Mesothelial cell of epicardium (in vitro differentiated cells): ENCODE data around the gene PID1. TPM values are rescaled to one million over a fixed set of nuclear protein-coding genes. Genes with fewer than 3 reads are reported as not detected.

ENCODE experiments used
- DNase-seq, 2 experiments: peaks; one replicate each; pipeline ENCODE4 v3.0.0; 2021; ENCODE audit warnings: low spot score in 2 of 2; ENCODE audit not compliant: unreplicated experiment in 2 of 2
- H3K27ac Mint-ChIP-seq: 2 replicates; pipeline ENCODE4 v1.8.0; 2021; ENCODE audit warnings: mixed read lengths
- H3K27me3 Mint-ChIP-seq: 2 replicates; pipeline ENCODE4 v1.8.0; 2021; ENCODE audit warnings: low read depth, mixed read lengths
- H3K36me3 Mint-ChIP-seq: 2 replicates; pipeline ENCODE4 v1.8.0; 2021; ENCODE audit warnings: mixed read lengths
- H3K4me1 Mint-ChIP-seq: 2 replicates; pipeline ENCODE4 v1.8.0; 2021; ENCODE audit warnings: mixed read lengths
- H3K4me3 Mint-ChIP-seq: 2 replicates; pipeline ENCODE4 v1.8.0; 2021; ENCODE audit warnings: mild to moderate bottlenecking, moderate library complexity, mixed read lengths
- H3K9me3 Mint-ChIP-seq: 2 replicates; pipeline ENCODE4 v1.8.0; 2021; ENCODE audit warnings: mixed read lengths
- total RNA-seq: library from RNA; stranded (reverse); gene quantifications from 3 replicates; pipeline ENCODE4 v1.2.1, GENCODE V29; 2021
- TF ChIP-seq, protein P1 (sequence below): fragments of 200-600 bp; sonication (generic); IDR thresholded peaks from one replicate; pipeline ENCODE4 v1.5.0; 2021; ENCODE audit warnings: antibody characterized with exemption; ENCODE audit not compliant: unreplicated experiment

Gene PID1, protein sequence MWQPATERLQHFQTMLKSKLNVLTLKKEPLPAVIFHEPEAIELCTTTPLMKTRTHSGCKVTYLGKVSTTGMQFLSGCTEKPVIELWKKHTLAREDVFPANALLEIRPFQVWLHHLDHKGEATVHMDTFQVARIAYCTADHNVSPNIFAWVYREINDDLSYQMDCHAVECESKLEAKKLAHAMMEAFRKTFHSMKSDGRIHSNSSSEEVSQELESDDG
- 2.0 to 2.4 TPM (median 2.1 TPM) in 3 replicates for total RNA-seq

DNA sequence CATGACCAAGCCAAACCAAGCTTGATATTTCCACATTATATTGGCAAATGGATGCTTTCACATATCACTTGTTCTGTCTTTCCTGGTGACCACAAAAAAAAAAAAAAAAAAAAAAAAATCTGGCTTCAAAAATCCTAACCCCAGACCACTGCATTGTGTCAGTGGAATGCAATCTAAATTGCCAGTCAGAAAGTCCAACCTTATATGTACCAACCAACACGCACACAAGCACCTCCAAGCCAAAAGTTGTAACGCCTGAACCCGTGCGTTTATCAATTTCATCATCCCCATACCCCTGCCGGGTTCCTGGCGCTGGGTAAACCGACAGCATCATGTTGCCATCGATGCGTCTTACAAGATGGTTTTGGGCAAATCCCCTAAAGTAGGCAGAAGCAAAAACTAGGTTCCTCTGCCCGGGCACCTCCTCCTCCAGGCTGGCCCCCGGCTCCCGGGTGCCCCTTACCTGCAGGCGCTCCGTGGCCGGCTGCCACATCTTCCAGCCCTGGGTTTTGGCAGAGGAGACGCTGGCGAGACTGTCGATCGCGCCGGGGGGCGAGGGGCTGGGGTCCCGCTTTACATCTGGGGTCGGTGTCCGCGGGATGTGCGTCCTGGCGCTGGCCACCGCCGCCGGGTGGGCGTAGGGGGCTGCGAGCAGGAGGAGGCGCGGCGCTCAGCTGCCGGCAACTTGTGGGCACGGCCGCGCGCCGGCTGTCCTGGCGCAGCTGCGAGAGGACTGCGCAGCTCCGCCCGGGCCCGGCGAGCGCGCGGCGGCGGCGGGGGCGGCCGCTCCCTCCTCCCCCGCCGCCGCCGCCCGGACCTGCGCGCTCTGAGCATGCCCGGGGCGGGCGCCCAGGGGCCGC lies at the start of gene PID1:
Gene PID1, minus strand, starts transcription at position 737 of the 860 bp plus-strand sequence. Its CDS starts 244 bp downstream, at position 493.
- TF ChIP-seq, protein P1, sequence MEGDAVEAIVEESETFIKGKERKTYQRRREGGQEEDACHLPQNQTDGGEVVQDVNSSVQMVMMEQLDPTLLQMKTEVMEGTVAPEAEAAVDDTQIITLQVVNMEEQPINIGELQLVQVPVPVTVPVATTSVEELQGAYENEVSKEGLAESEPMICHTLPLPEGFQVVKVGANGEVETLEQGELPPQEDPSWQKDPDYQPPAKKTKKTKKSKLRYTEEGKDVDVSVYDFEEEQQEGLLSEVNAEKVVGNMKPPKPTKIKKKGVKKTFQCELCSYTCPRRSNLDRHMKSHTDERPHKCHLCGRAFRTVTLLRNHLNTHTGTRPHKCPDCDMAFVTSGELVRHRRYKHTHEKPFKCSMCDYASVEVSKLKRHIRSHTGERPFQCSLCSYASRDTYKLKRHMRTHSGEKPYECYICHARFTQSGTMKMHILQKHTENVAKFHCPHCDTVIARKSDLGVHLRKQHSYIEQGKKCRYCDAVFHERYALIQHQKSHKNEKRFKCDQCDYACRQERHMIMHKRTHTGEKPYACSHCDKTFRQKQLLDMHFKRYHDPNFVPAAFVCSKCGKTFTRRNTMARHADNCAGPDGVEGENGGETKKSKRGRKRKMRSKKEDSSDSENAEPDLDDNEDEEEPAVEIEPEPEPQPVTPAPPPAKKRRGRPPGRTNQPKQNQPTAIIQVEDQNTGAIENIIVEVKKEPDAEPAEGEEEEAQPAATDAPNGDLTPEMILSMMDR = no peak
- peak within 1 kb of the TSS; percentile 66 for H3K4me3 Mint-ChIP-seq
- DNase-seq = peak in 1 of 2 experiments; percentile 41
- no peaks in the 10 kb centered on the region for H3K9me3 Mint-ChIP-seq
- peaks cover 67% of the 10 kb centered on the region for H3K27me3 Mint-ChIP-seq
- H3K27ac Mint-ChIP-seq = no peak within 1 kb of the TSS
- no peaks in the 10 kb centered on the region for H3K36me3 Mint-ChIP-seq
- peaks cover 3% of the 10 kb centered on the region for H3K4me1 Mint-ChIP-seq

DNA sequence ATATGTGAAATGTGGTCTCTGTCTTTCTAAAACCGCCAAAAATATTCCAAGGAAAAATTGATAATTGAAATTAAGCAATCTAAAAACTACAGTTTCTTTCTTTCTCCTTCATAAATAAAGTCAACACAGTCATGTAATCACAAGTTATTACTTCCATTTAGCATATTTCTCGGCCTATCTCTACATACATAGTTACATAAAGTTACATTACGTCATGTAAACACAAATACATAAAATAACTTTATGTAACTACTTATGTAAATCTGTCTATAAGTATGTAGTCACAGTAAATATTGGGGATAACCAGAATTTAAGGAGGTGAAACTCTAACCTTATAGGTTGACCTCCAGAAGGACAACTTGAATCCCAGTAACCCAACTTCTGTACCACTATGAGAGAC lies 48.5 kb upstream of the PID1 start:
- TF ChIP-seq, protein P1 = no peak
- H3K4me3 Mint-ChIP-seq = no peak overlapping the region
- no peaks in the 10 kb centered on the region for H3K27me3 Mint-ChIP-seq
- H3K36me3 Mint-ChIP-seq = no peaks in the 10 kb centered on the region
- no peaks in the 10 kb centered on the region for H3K4me1 Mint-ChIP-seq
- no peak for DNase-seq
- peaks cover 11% of the 10 kb centered on the region for H3K9me3 Mint-ChIP-seq
- no peak overlapping the region for H3K27ac Mint-ChIP-seq

DNA sequence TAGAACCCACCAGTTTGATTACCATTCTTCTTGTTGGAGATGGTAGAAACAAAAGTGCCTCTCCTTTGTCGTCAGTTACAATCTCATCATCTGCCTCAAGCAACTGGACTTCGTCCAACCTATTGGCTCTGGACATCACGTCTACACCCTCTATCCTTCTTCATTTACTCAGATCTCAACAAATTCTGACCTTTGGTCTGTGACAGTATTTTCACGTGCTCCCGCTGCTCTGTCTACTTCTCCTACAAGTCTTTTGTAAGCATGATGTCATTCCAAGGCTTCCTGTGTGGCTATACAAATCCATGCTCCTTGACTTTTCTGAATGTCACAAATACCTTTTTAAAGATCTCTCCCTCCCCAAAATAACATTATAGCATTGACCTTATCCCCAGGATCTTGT lies 43.0 kb upstream of the PID1 start:
- no peak overlapping the region for H3K4me3 Mint-ChIP-seq
- no peaks in the 10 kb centered on the region for H3K27me3 Mint-ChIP-seq
- no peak overlapping the region for H3K27ac Mint-ChIP-seq
- TF ChIP-seq, protein P1 = no peak
- no peak for DNase-seq
- H3K4me1 Mint-ChIP-seq = no peaks in the 10 kb centered on the region
- peaks cover 3% of the 10 kb centered on the region for H3K9me3 Mint-ChIP-seq
- no peaks in the 10 kb centered on the region for H3K36me3 Mint-ChIP-seq

DNA sequence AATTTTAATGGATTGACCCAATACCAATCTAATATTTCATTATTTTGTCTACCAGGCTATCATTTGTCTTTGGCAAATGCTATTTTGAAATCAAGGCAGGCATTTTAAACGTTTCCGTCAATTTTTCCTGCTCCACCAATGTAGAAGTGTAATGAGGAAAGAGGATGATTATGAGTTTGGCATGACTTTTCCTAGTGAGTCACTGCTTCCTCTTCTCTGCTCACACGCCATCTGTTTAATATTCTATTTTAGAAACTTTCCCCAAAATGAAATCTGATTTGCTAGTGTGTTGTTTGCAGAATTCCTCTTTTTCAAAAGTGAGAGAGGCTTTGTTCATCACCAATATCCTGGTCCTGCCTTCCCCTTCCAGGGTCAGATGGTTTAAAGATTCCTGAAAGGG lies 42.5 kb upstream of the PID1 start:
- DNase-seq = no peak
- H3K27ac Mint-ChIP-seq = no peak overlapping the region

DNA sequence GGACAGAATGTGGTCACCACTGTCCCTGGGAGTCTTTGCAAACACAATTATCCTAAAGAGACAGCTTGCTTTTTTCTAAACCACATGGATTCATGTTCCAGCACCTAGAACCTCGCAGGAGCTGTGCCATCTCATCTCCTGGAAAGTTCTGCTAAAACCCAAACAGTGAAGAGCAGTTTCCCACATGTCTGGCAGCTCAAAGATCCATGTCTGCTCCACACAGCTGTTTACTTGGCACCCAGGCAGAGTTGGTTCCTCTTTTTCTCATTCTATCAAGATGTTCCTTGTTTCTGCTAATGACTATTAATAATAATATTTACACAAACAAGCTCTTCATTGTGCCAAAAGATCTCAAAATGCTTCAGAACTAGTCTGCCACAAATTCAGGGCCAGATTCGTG lies 30.1 kb upstream of the PID1 start:
- no peaks in the 10 kb centered on the region for H3K36me3 Mint-ChIP-seq
- TF ChIP-seq, protein P1 = no peak

More for the DNA sequence above, 42.5 kb upstream of the PID1 start:
- TF ChIP-seq, protein P1 = no peak
- Mint-ChIP-seq H3K9me3 (peaks cover 5% of the 10 kb centered on the region), H3K27me3 (no peaks in the 10 kb centered on the region), H3K4me3 (no peak overlapping the region), H3K36me3 (no peaks in the 10 kb centered on the region), H3K4me1 (no peaks in the 10 kb centered on the region)

More for the DNA sequence above, 30.1 kb upstream of the PID1 start:
- peaks cover 16% of the 10 kb centered on the region for H3K9me3 Mint-ChIP-seq
- no peak for DNase-seq
- H3K4me1 Mint-ChIP-seq = no peaks in the 10 kb centered on the region
- no peak overlapping the region for H3K27ac Mint-ChIP-seq
- H3K27me3 Mint-ChIP-seq = peaks cover 15% of the 10 kb centered on the region
- no peak overlapping the region for H3K4me3 Mint-ChIP-seq
